HG03139 (cell line): Measurements from ENCODE around the gene SGCA.
A peak's percentile ranks its signal among the peaks of the same experiment; 100 is the strongest.

Experiments
- ATAC-seq: cut with Tn5 transposase; IDR thresholded peaks from one replicate; pipeline ENCODE4 v1.9.1; 2021; ENCODE audit not compliant: unreplicated experiment

The SGCA gene

GRCh38 chr17:50149091-50149416, 16.8 kb upstream of the SGCA start:
- no peak for ATAC-seq

GRCh38 chr17:50149417-50150353, 16.1 kb upstream of the SGCA start:
- no peak for ATAC-seq

GRCh38 chr17:50150354-50151040, 15.3 kb upstream of the SGCA start, which contains the start of gene PPP1R9B:
Gene PPP1R9B (minus strand): TSS chr17:50150677. CDS start chr17:50150513, 164 bp downstream.
- no peak for ATAC-seq

- ATAC-seq: no peak
These were observed 14.5 kb upstream of the SGCA start for GRCh38 chr17:50151041-50151936.

GRCh38 chr17:50151937-50152547, 13.8 kb upstream of the SGCA start:
- no peak for ATAC-seq

- ATAC-seq: no peak
These were observed 13.1 kb upstream of the SGCA start for GRCh38 chr17:50152736-50153135.

- no peak for ATAC-seq
These were observed 11.9 kb upstream of the SGCA start for GRCh38 chr17:50153650-50154575.

GRCh38 chr17:50154604-50155003, 11.2 kb upstream of the SGCA start:
- no peak for ATAC-seq

GRCh38 chr17:50155115-50155819, 10.5 kb upstream of the SGCA start:
- ATAC-seq: no peak

GRCh38 chr17:50157891-50158290, 7.9 kb upstream of the SGCA start:
- no peak for ATAC-seq

GRCh38 chr17:50161023-50161910, 4.5 kb upstream of the SGCA start:
- peak; percentile 75 for ATAC-seq

GRCh38 chr17:50161911-50162288, 3.9 kb upstream of the SGCA start:
- ATAC-seq: no peak

- ATAC-seq: no peak
These were observed 3.1 kb upstream of the SGCA start for GRCh38 chr17:50162466-50163254.

- no peak for ATAC-seq
These were observed 1.7 kb upstream of the SGCA start for GRCh38 chr17:50163843-50164696.

- no peak for ATAC-seq
These were observed 1.2 kb upstream of the SGCA start for GRCh38 chr17:50164697-50164988.

- no peak for ATAC-seq
These were observed 739 bp upstream of the SGCA start for GRCh38 chr17:50165066-50165465.

GRCh38 chr17:50165466-50165865, 339 bp upstream of the SGCA start:
- ATAC-seq: no peak
